Tibial nerve (tissue), 4 donors: ENCODE data around the gene DGCR6L. TPM values are rescaled to one million over a fixed set of nuclear protein-coding genes. Genes with fewer than 3 reads are reported as not detected.
"Not testable (repeated sequence)": the region's sequence is repeated elsewhere in the genome, so short reads cannot be mapped to it uniquely, and the experiment has no call there.

ENCODE experiments used
- DNase-seq, 2 donors: peaks; one replicate each; pipeline ENCODE4 v3.0.0-alpha.2; 2019; ENCODE audit warnings: low spot score in 2 of 2
- H3K27ac ChIP-seq, 4 donors: fragments of 200-600 bp; sonication (generic) in 3 of 4; one replicate each; pipeline ENCODE4 v1.5.1; 2017 to 2019; ENCODE audit warnings: mild to moderate bottlenecking in 1 of 4
- H3K27me3 ChIP-seq, 2 donors: fragments of 200-600 bp; sonication (generic) in 1 of 2; one replicate each; pipeline versions ENCODE4 v1.5.1 to v1.6.0; 2017 to 2019
- H3K36me3 ChIP-seq, 3 donors: fragments of 200-600 bp; sonication (generic); one replicate each; pipeline ENCODE4 v1.5.1; 2018 to 2019
- H3K4me1 ChIP-seq, 4 donors: fragments of 200-600 bp; sonication (generic) in 3 of 4; one replicate each; pipeline ENCODE4 v1.5.1; 2017 to 2019
- H3K4me3 ChIP-seq, 4 donors: fragments of 200-600 bp; sonication (generic) in 3 of 4; one replicate each; pipeline ENCODE4 v1.5.1; 2017 to 2019; ENCODE audit warnings: mild to moderate bottlenecking in 1 of 4, moderate library complexity in 1 of 4
- H3K9me3 ChIP-seq, 4 donors: fragments of 200-600 bp; sonication (generic) in 3 of 4; one replicate each; pipeline ENCODE4 v1.5.1; 2017 to 2019
- EP300 ChIP-seq, 2 donors: sonication (generic); formaldehyde crosslinking; IDR thresholded peaks; one replicate each; pipeline ENCODE4 v1.6.1; 2017; ENCODE audit warnings: antibody characterized with exemption in 2 of 2, mild to moderate bottlenecking in 1 of 2
- POLR2A ChIP-seq, 2 donors: fragments of 450-650 bp; IDR thresholded peaks; one replicate each; pipeline ENCODE4 v1.6.1; 2017; ENCODE audit warnings: antibody characterized with exemption in 2 of 2, mild to moderate bottlenecking in 2 of 2, moderate library complexity in 2 of 2
- WGBS, 2 donors: methylation state at CpG; one replicate each; pipeline ENCODE4 v1.1.5; 2018; 5-methylcytosine and 5-hydroxymethylcytosine counted together
- total RNA-seq, 4 donors: library from RNA; depleted of rRNA; stranded (reverse); fragments of >200 nt; gene quantifications; one replicate each; pipeline ENCODE4 v1.1.0, GENCODE V29; 2016
- TF ChIP-seq, protein P1 (sequence below), 5 experiments: fragments of 200-600 bp in 3 of 5; fragments of 450-650 bp in 2 of 5; sonication (generic) in 3 of 5; IDR thresholded peaks; one replicate each; pipeline ENCODE4 v1.5.1; 2016 to 2019; ENCODE audit warnings: antibody characterized with exemption in 5 of 5, mild to moderate bottlenecking in 3 of 5, moderate library complexity in 2 of 5

DGCR6L gene
- total RNA-seq, 4 donors from 2014 or later, result 57.6 to 87.9 (median 66.8) TPM

GRCh38 chr22:20291249-20291586 lies 28.6 kb downstream of the DGCR6L start:
- no peak overlapping the region for H3K4me3 ChIP-seq
- H3K27ac ChIP-seq, result no peak overlapping the region
- WGBS, 2 donors, result 67 to 79% methylated on average over 2 of the region's 5 CpGs

GRCh38 chr22:20290578-20291248 lies 29.1 kb downstream of the DGCR6L start:
- no peaks in the 10 kb centered on the region for H3K27me3 ChIP-seq
- no peaks in the 10 kb centered on the region for H3K4me1 ChIP-seq
- H3K9me3 ChIP-seq, result no peaks in the 10 kb centered on the region
- TF ChIP-seq POLR2A (IDR thresholded peaks at IDR 0.05) (no peak), EP300 (IDR thresholded peaks at IDR 0.05) (no peak)
- TF ChIP-seq, protein P1, sequence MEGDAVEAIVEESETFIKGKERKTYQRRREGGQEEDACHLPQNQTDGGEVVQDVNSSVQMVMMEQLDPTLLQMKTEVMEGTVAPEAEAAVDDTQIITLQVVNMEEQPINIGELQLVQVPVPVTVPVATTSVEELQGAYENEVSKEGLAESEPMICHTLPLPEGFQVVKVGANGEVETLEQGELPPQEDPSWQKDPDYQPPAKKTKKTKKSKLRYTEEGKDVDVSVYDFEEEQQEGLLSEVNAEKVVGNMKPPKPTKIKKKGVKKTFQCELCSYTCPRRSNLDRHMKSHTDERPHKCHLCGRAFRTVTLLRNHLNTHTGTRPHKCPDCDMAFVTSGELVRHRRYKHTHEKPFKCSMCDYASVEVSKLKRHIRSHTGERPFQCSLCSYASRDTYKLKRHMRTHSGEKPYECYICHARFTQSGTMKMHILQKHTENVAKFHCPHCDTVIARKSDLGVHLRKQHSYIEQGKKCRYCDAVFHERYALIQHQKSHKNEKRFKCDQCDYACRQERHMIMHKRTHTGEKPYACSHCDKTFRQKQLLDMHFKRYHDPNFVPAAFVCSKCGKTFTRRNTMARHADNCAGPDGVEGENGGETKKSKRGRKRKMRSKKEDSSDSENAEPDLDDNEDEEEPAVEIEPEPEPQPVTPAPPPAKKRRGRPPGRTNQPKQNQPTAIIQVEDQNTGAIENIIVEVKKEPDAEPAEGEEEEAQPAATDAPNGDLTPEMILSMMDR (IDR thresholded peaks at IDR 0.05), result no peak
- H3K36me3 ChIP-seq, result no peaks in the 10 kb centered on the region
- no peak overlapping the region for H3K4me3 ChIP-seq
- WGBS, 2 donors, result 72 to 85% methylated on average over 9 to 12 of the region's 13 CpGs
- H3K27ac ChIP-seq, result no peak overlapping the region
- DNase-seq, result no peak

More at GRCh38 chr22:20291249-20291586, 28.6 kb downstream of the DGCR6L start:
- Histone ChIP-seq H3K27me3 (no peaks in the 10 kb centered on the region), H3K9me3 (no peaks in the 10 kb centered on the region), H3K4me1 (no peaks in the 10 kb centered on the region), H3K36me3 (no peaks in the 10 kb centered on the region)
- TF ChIP-seq EP300 (IDR thresholded peaks at IDR 0.05) (no peak), POLR2A (IDR thresholded peaks at IDR 0.05) (no peak)
- TF ChIP-seq, protein P1 (IDR thresholded peaks at IDR 0.05), result no peak
- no peak for DNase-seq

DNA sequence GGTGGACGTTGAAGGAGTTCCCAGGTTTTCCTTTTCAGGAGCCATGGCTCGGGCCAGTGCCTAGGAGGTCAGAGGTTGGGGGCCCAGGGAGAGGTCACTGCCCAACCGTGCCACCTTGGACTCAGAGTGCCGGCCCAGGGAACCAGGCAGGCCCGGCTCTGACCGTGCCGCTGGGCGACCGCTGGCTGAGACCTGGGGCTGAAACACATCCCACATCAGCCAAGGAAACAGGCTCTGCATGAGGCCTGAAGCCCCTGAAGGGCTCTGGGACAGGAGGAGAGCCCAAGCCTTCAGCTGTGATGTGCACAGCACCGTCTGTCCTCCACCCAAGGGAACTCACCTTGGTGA lies 29.8 kb downstream of the DGCR6L start:
- Histone ChIP-seq H3K27me3 (no peaks in the 10 kb centered on the region), H3K36me3 (no peaks in the 10 kb centered on the region), H3K4me1 (no peaks in the 10 kb centered on the region), H3K27ac (no peak overlapping the region), H3K9me3 (no peaks in the 10 kb centered on the region), H3K4me3 (no peak overlapping the region)
- TF ChIP-seq, protein P1 (IDR thresholded peaks at IDR 0.05), result no peak
- TF ChIP-seq POLR2A (IDR thresholded peaks at IDR 0.05) (no peak), EP300 (IDR thresholded peaks at IDR 0.05) (no peak)
- no peak for DNase-seq
- WGBS, 2 donors, result 71 to 77% methylated on average over 10 of the region's 10 CpGs

- 67 to 82% methylated on average over 11 to 17 of the region's 23 CpGs for WGBS, 2 donors
- not testable (repeated sequence) for DNase-seq, H3K27me3 ChIP-seq, H3K36me3 ChIP-seq, H3K4me3 ChIP-seq, H3K9me3 ChIP-seq, H3K27ac ChIP-seq, H3K4me1 ChIP-seq
Observed at GRCh38 chr22:20289182-20290044, 30.4 kb downstream of the DGCR6L start.

DNA sequence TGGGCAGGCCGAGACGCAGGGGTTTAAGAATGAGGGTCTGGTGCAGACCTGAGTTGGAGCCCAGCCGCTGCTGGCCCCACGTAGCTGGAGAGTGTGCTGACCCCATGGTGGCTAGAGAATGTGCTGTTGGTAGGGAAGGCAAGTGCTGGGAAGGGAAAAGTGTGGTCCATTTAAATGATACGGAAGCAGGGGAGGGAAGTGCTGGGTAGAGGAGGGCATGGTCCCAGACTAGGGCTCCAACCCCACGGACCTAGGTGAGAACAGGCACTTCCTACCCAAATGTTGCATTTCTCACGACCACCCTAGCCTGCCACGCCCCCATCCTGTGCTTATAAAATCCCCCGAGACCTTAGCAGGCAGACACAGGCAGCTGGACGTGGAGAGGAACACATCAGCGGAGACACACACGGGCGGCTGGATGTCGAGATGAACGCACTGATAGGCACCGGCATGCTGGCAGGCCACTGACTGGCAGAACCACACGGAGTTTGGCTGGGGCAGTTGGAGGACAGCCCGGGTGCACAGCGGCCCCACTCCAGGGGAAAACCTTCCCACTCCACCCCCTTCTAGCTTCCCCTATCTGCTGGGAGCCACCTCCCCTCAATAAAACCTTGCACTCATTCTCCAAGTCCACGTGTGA lies 33.0 kb downstream of the DGCR6L start:
- H3K4me1 ChIP-seq, H3K4me3 ChIP-seq, H3K27ac ChIP-seq, H3K27me3 ChIP-seq, DNase-seq, H3K36me3 ChIP-seq, H3K9me3 ChIP-seq: not testable (repeated sequence)
- 58 to 65% methylated on average over 7 to 9 of the region's 20 CpGs for WGBS, 2 donors

- H3K27me3 ChIP-seq, H3K4me1 ChIP-seq, H3K36me3 ChIP-seq, H3K9me3 ChIP-seq, H3K4me3 ChIP-seq, DNase-seq, H3K27ac ChIP-seq: not testable (repeated sequence)
- 36 to 38% methylated on average over 8 of the region's 8 CpGs for WGBS, 2 donors
Observed at GRCh38 chr22:20286312-20286660, 33.6 kb downstream of the DGCR6L start.
